ENCODE measurements around the gene PPA2.

Gene PPA2

DNA sequence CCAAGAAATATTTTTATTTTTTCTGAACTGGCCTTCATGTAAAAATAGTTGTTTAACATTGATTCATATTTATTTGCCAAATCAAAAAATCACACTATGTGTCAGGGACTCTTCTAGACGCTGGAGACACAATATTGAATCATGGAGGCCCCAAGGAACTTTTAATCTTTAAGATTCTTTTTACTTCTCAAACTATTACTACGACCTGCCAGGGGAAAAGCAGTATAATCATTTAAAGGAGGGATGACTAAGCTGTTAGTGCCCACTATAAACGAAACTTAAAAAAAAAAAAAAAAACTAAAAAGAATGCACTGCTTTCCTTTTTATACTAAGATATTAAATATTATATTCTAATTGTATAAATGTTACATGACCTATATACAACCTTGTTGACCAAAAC is 84.7 kb downstream of the PPA2 start:
- DNase-seq (ENCODE audit: low read depth in 2 of 2), result no peak

DNA sequence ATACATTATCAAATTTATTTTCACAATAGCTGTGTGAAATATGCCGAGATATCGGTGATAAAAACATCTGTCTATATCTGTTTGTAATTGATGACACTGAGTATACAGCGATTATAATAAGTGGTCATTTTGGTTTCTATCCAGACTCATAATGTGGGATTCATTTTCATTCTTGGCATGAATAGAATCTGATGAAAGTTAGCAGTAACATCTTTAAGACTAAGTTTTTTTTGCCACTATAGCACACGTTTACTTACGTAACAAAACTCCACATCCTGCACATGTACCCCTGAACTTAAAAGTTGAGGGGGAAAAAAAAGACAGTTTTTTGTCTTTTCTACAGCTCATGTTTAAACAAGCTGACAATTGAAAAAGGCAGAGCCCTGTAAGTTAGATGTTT is 86.4 kb downstream of the PPA2 start:
- DNase-seq (ENCODE audit: low read depth in 2 of 2), result no peak

- DNase-seq (ENCODE audit: low read depth in 2 of 2), result no peak
These were observed 87.8 kb downstream of the PPA2 start for GRCh38 chr4:105386012-105386411.

DNA sequence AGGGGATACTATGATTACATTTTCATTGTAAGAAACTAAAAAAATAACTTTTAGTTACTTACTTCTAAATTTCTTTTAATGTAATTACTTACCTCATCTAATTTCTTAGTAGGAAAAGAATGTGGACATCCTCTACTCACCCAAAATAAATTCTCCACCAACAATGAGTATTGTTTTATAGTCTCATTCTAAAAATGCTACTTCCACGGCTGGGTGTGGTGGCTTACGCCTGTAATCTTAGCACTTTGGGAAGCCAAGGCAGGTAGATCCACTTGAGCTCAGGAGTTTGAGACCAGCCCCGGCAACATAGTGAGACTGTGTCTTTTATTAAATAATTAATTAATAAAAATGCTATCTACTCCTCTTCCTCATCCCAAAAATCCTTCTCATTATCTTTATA is 99.8 kb downstream of the PPA2 start:
- DNase-seq (ENCODE audit: low read depth in 2 of 2), result no peak

GRCh38 chr4:105373324-105373723 is 100.5 kb downstream of the PPA2 start:
- no peak for DNase-seq (ENCODE audit: low read depth in 2 of 2)

GRCh38 chr4:105369988-105370387 is 103.9 kb downstream of the PPA2 start:
- DNase-seq (ENCODE audit: low read depth in 2 of 2), result no peak

GRCh38 chr4:105361053-105361452 is 112.8 kb downstream of the PPA2 start:
- no peak for DNase-seq (ENCODE audit: low read depth in 2 of 2)

DNA sequence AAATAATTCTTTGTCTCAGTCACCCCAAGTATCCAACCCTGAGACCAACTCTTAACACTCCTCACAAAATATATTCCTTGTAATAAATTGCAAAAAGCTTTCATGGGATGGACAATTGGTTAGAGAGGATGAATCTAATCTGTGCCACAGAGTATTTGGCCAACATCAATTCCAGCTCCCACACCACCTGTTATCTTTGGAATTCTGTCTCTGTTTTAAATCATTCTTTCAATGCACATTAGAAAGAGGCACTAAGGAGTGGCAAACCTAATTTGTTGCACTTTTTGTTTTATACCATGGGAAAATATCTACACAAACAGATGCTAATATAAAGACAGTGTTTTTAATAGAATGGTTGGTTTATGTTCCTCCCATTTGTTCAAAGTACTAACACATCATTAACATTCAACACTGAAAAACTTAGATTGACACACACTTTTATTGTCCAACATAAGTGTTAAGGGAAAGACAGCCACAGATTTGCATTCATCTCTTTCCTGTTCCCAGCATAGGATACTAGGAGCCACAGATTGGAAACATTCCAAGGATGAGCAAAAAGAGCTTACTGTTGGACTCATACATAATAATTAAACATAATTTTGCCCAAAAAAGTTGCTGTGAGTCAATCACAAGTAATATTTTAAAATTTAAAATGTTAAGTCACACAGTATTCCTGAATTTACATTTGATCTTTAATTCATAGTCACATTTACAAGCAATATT is 116.4 kb downstream of the PPA2 start:
- no peak for DNase-seq (ENCODE audit: low read depth in 2 of 2)

DNA sequence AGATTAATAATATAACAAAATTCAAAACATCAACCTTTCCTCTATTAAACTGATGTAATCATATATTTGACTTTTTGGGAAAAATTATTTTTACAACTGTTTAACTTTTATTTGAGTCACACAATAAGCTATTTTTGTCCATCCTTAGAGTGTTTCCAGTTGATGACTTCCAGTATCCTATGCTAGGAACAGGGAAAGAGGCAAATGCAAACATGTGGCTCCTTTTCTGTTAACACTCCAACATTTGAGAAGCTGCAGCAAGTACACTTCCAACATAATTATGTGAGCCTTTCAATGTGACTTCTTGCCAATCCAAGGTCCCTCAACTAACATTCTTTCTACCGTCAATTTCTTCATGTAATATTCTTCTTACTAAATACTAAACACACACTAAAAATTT is 117.7 kb downstream of the PPA2 start:
- no peak for DNase-seq (ENCODE audit: low read depth in 2 of 2)

- DNase-seq (ENCODE audit: low read depth in 2 of 2), result no peak
These were observed 121.0 kb downstream of the PPA2 start for GRCh38 chr4:105352826-105353225.

- no peak for DNase-seq (ENCODE audit: low read depth in 2 of 2)
These were observed 122.0 kb downstream of the PPA2 start for GRCh38 chr4:105351861-105352260.

DNA sequence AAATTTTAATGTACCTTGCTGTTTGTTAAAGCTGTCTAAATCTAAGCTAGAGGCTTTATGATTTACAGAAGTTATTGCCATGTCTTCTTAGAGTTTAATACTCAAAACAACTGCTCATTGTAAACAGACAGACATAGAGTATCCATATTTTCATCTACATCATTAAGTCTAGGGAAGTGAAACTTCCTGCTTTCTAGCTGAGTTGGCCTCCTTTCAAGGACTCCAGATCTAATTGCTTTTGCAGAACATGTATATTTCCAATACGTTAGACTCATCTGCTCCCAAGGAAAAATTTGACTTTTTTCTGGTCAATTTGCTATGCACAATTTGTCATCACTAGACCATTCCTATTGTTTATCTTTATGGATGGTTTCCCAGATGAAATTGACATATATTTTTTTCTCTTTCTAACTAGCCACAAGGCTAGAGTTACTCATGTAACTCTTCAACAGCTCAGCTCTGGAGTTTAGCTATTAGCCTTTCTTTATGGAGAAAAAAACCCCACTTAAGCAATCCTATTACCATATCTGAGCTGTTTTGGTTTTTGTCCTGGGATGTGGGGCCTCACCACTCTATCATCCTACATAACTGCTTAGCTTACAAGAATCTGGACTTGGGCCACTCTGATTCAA is 122.9 kb downstream of the PPA2 start:
- DNase-seq (ENCODE audit: low read depth in 2 of 2), result no peak

DNA sequence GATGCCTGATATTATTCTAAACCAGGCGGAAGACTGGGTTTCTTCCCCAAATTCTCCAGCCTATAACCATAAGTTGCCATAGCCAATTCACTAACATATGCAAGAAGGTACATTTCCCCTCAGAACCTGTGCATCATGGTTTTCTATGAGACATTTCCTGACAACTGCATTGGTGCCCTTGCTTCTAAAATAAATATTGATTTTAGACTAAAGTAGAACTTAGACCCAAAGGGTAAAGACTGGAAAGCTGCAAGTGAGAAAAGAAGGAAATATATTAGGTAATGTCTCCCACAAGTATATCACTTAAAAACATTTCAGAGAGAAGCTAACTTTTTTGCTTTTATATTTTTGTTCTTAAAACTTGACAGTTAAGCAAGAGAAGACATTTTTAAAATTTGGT is 125.1 kb downstream of the PPA2 start:
- DNase-seq (ENCODE audit: low read depth in 2 of 2), result no peak

DNA sequence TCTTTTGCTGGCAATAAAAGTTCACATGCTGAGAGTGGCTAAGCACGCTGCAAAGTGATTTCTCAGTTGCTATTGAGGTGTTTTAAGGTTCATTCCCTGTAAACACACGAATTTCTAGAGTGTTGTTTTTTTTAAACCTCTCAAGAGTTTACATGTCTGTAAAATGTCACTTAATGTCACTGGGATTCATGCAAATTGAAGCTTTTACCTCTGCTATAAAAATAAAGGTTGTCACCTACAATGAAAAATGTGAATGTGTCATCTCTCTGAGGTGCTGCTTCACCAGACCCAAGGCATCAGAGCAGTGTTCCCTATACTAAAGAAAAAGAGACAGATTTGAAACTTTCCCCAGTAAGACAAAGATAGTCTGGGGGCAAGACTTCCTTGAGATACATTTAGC is 127.0 kb downstream of the PPA2 start:
- no peak for DNase-seq (ENCODE audit: low read depth in 2 of 2)

DNA sequence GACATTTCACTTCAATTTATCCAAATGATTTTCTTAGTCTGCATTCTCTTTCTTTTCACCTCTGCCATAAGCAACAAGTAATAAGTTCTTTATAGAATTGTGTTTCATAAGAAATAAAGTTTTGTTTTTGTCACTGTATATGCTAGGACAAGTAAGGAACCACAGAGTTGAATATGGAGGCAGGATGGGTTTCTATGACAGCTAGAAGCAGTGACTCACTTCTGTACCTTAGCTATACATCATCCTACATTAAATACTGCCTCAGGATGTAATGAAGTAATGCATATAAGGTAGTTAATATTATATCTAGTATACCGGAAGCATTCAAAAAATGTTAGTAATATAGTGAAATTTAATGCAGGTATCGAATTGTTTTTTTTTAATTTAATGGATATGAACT is 128.0 kb downstream of the PPA2 start:
- DNase-seq (ENCODE audit: low read depth in 2 of 2), result no peak

DNA sequence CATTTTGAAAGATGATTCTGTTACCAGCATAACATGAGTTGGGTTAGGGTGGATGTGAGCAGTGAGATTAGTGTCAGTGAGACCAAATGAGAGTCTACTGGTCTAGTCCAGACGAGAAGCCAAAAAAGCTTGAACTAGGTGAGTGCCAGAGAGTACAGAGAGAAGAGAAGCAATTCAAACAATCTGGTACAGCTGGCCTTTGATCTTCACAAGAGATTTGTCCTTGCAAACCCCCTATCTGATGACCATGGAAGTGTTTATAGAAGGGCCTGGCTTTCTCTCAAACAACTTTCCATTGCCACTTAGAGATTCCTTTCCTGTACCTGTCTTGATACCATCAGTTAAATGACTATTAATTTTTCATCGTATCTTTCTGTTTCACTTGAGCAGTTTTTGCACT is 128.5 kb downstream of the PPA2 start:
- DNase-seq (ENCODE audit: low read depth in 2 of 2), result no peak

DNA sequence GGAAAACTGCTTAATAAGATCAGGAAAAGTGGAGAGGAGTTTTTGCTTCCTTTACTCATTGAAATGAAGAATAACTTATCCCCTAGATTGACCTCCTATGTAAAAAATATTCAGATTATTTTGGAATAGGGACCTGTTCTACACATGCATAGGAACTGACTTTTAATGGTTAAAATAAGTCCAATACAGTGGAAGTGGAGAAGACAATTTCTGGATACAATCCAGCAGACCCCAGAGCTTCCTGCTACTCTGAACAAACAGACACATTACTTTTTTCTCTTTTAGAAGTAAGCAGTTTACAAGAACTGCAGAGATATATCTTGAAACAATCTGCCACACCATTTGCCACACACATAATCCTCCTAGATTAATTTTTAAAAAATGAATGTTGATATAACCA is 129.7 kb downstream of the PPA2 start:
- DNase-seq (ENCODE audit: low read depth in 2 of 2), result no peak

- DNase-seq (ENCODE audit: low read depth in 2 of 2), result no peak
These were observed 130.5 kb downstream of the PPA2 start for GRCh38 chr4:105343146-105343931.

DNA sequence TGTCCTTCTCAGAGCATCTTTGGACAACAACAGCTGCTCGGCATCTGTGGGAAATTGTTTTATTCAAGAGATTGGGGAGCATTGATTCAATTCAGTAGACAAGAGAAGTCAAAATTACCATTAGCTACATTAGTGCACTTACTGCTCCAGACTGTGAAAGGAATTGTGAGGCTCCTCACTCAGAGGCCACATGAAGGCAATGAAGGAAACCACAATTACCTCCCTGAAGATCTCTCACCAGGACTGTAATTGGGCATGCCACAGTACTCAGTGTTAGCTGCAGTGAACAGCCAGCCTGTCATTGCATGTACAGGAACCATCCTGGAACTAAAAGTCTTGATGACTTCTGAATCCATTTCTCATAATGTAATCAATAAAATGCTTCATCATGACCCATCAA is 144.8 kb downstream of the PPA2 start:
- no peak for DNase-seq (ENCODE audit: low read depth in 2 of 2)

GRCh38 chr4:105327956-105328355 is 145.9 kb downstream of the PPA2 start:
- DNase-seq (ENCODE audit: low read depth in 2 of 2), result no peak

DNA sequence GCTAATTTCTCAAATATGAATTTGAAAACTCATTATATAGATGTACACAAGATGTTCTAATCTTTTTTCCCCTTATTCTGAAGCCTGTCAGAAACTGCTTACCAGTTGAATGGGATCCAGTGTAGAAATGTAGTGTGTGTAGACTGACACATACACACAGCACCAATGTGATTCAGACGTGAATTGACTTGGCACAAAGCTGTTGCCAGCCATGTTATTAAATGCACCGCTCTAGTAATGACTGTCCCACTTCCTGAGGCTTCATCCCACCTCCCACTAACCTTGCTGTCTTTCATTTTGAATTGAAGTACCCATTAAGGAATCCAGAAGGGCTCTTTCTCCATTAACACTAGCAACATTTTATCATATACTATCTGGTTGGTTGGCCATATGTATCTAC is 146.6 kb downstream of the PPA2 start:
- no peak for DNase-seq (ENCODE audit: low read depth in 2 of 2)

All from stimulated activated CD8-positive, alpha-beta memory T cell treated with anti-CD3 and anti-CD28 coated beads, Interleukin-15, amount 100 ng/mL, for 4 hours (primary cell).